Measurements from ENCODE around the gene LRRC8C. TPM values are rescaled to one million over a fixed set of nuclear protein-coding genes. Genes with fewer than 3 reads are reported as not detected.

LRRC8C gene
- total RNA-seq, 1 experiment from 2014 or later, result 4.4 TPM

DNA sequence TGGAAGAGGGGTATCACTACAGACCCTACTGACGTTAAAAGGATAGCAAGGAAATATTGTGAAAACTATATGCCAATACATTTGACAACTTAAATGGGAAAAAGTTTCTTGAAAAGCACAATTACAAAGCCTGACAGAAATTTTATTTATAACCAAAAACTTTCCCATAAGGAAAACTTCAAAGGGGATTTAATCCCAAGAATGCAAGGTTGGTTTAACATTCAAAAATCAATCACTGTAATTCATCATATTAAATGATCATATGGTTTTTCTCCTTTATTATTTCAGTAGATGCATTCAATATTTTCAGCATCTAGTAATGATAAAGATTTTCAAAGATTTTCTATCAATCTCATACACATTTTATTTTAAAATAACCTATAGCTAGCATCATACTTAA, 13.3 kb downstream of the LRRC8C start:
- Mint-ChIP-seq H3K4me1 (ENCODE audit: insufficient read depth, unreplicated experiment) (no peaks in the 10 kb centered on the region), H3K36me3 (ENCODE audit: insufficient read depth, unreplicated experiment) (no peaks in the 10 kb centered on the region), H3K9me3 (ENCODE audit: unreplicated experiment) (peaks cover 8% of the 10 kb centered on the region), H3K27ac (ENCODE audit: low read depth, unreplicated experiment) (no peak overlapping the region), H3K4me3 (ENCODE audit: unreplicated experiment) (no peak overlapping the region), H3K27me3 (ENCODE audit: insufficient read depth, unreplicated experiment) (no peaks in the 10 kb centered on the region)
- TF ChIP-seq, protein P1, sequence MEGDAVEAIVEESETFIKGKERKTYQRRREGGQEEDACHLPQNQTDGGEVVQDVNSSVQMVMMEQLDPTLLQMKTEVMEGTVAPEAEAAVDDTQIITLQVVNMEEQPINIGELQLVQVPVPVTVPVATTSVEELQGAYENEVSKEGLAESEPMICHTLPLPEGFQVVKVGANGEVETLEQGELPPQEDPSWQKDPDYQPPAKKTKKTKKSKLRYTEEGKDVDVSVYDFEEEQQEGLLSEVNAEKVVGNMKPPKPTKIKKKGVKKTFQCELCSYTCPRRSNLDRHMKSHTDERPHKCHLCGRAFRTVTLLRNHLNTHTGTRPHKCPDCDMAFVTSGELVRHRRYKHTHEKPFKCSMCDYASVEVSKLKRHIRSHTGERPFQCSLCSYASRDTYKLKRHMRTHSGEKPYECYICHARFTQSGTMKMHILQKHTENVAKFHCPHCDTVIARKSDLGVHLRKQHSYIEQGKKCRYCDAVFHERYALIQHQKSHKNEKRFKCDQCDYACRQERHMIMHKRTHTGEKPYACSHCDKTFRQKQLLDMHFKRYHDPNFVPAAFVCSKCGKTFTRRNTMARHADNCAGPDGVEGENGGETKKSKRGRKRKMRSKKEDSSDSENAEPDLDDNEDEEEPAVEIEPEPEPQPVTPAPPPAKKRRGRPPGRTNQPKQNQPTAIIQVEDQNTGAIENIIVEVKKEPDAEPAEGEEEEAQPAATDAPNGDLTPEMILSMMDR (IDR thresholded peaks at IDR 0.05; ENCODE audit: unreplicated experiment), result no peak
- ChIA-PET POLR2A (no interaction called here), CTCF (interaction anchor here (0.6 kb wide), 2 partner anchors 12 to 49 kb away, joined by 3 to 5 read pairs; no protein-coding TSS in a partner anchor)
- no TSS peak for BruUV-seq (replicated peaks)
- intact Hi-C loops (cut with micrococcal nuclease), result no loop called here
- DNase-seq (ENCODE audit: unreplicated experiment), result no peak

DNA sequence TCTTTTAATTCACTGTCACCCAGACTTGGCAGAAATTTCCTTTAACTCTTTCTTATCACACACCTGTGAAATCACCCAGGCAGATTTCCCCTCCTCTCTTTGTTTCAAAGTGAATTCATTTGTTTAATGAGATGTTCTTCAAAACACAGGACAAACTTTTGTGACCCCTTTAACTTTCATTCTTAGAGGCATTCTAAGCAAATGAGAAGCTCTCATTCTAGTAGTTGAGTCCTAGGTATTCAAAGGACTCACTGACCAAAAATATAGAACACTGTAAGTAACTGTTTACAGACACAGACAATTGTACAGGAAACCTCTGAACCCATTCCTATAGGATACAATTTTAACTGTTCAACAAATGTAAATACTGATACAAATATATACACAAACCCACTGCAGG, 16.9 kb downstream of the LRRC8C start:
- ChIA-PET CTCF (interaction anchor here (0.8 kb wide), 1 partner anchor 17 kb away, joined by 3 read pairs; the partner anchor contains the start of gene LRRC8C), POLR2A (interaction anchor here (1.0 kb wide), 1 partner anchor 9 kb away, joined by 4 read pairs; no protein-coding TSS in a partner anchor)
- no peaks in the 10 kb centered on the region for H3K27me3 Mint-ChIP-seq (ENCODE audit: insufficient read depth, unreplicated experiment)
- TF ChIP-seq, protein P1 (IDR thresholded peaks at IDR 0.05; ENCODE audit: unreplicated experiment), result no peak
- DNase-seq (ENCODE audit: unreplicated experiment), result no peak
- no peak overlapping the region for H3K27ac Mint-ChIP-seq (ENCODE audit: low read depth, unreplicated experiment)
- intact Hi-C loops (cut with micrococcal nuclease), result no loop called here
- no peak overlapping the region for H3K4me3 Mint-ChIP-seq (ENCODE audit: unreplicated experiment)
- H3K36me3 Mint-ChIP-seq (ENCODE audit: insufficient read depth, unreplicated experiment), result no peaks in the 10 kb centered on the region
- H3K4me1 Mint-ChIP-seq (ENCODE audit: insufficient read depth, unreplicated experiment), result no peaks in the 10 kb centered on the region
- H3K9me3 Mint-ChIP-seq (ENCODE audit: unreplicated experiment), result peaks cover 8% of the 10 kb centered on the region
- no TSS peak for BruUV-seq (replicated peaks)

DNA sequence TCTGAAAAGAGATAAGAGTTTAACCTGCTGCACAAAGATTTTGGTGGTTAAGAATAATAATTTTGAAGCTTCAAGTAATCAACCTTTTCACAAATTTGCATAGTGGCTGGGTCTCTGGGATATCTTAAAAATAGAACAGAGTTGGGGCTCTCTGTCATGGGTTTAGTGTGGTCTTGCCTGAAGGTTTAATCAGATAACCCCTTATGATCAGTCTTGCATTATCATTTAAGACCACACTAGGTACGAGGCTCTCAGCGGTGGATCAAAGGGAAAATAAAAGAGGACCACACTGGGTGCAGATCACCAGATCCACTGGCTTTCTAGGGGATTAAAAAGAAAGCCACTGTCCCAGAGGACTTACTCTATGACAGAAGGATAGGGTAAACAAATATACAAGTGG, 19.5 kb downstream of the LRRC8C start:
- Mint-ChIP-seq H3K27ac (ENCODE audit: low read depth, unreplicated experiment) (no peak overlapping the region), H3K36me3 (ENCODE audit: insufficient read depth, unreplicated experiment) (no peaks in the 10 kb centered on the region)
- POLR2A ChIA-PET, result no interaction called here

DNA sequence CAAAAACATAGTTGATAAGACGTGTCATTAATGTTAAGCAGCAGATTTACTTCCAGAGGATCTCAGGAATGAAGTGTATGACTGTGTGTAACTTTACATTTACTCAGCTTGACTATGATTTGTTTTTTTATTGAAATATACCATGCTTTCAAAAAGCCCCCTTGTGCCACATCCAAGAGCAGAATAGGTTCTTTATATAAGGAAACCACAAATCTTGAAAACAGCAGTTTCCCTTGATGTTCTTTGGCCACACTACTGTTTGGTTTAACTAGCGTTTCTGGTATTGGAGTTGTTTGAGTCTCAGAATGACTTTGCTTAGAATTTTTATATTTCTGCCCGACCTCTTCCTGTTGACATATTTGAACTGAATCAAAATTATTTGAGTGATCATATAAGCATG, 25.0 kb downstream of the LRRC8C start:
- no peak overlapping the region for H3K4me3 Mint-ChIP-seq (ENCODE audit: unreplicated experiment)
- H3K4me1 Mint-ChIP-seq (ENCODE audit: insufficient read depth, unreplicated experiment), result peaks cover 17% of the 10 kb centered on the region
- no peak for DNase-seq (ENCODE audit: unreplicated experiment)
- no peaks in the 10 kb centered on the region for H3K27me3 Mint-ChIP-seq (ENCODE audit: insufficient read depth, unreplicated experiment)
- no peak overlapping the region for H3K27ac Mint-ChIP-seq (ENCODE audit: low read depth, unreplicated experiment)
- intact Hi-C loops (cut with micrococcal nuclease), result no loop called here
- ChIA-PET POLR2A (no interaction called here), CTCF (interaction anchor here (1.0 kb wide), 1 partner anchor 104 kb away, joined by 3 read pairs; no protein-coding TSS in a partner anchor)
- no TSS peak for BruUV-seq (replicated peaks)
- H3K36me3 Mint-ChIP-seq (ENCODE audit: insufficient read depth, unreplicated experiment), result no peaks in the 10 kb centered on the region
- TF ChIP-seq, protein P1 (IDR thresholded peaks at IDR 0.05; ENCODE audit: unreplicated experiment), result no peak
- no peaks in the 10 kb centered on the region for H3K9me3 Mint-ChIP-seq (ENCODE audit: unreplicated experiment)

More for the DNA sequence above, 19.5 kb downstream of the LRRC8C start:
- no TSS peak for BruUV-seq (replicated peaks)
- DNase-seq (ENCODE audit: unreplicated experiment), result no peak
- Mint-ChIP-seq H3K4me3 (ENCODE audit: unreplicated experiment) (no peak overlapping the region), H3K27me3 (ENCODE audit: insufficient read depth, unreplicated experiment) (no peaks in the 10 kb centered on the region), H3K4me1 (ENCODE audit: insufficient read depth, unreplicated experiment) (peaks cover 6% of the 10 kb centered on the region), H3K9me3 (ENCODE audit: unreplicated experiment) (no peaks in the 10 kb centered on the region)
- CTCF ChIA-PET, result no interaction called here
- TF ChIP-seq, protein P1 (IDR thresholded peaks at IDR 0.05; ENCODE audit: unreplicated experiment), result no peak
- intact Hi-C loops (cut with micrococcal nuclease), result no loop called here

Measured in MCF 10A (cell line).